Fibroblast of lung (primary cell): Measurements from ENCODE around the gene GRPEL2. TPM values are rescaled to one million over a fixed set of nuclear protein-coding genes. Genes with fewer than 3 reads are reported as not detected.

Experiments used
- DNase-seq, 2 donors: peaks; one replicate each; pipeline versions ENCODE4 v3.0.0 to v3.0.0-alpha.2; 2010; ENCODE audit warnings: low read depth in 2 of 2
- H2AFZ ChIP-seq: 2 replicates; pipeline ENCODE4 v1.5.1; 2012; ENCODE audit warnings: low read length, control low read depth, inconsistent platforms
- H3K27ac ChIP-seq: 2 replicates; pipeline ENCODE4 v1.5.1; 2011; ENCODE audit warnings: low read length, control low read depth; ENCODE audit not compliant: insufficient read depth
- H3K27me3 ChIP-seq: 2 replicates; pipeline ENCODE4 v1.5.1; 2011; ENCODE audit warnings: mild to moderate bottlenecking, low read length; ENCODE audit not compliant: control insufficient read depth, insufficient read depth
- H3K36me3 ChIP-seq: 2 replicates; pipeline ENCODE4 v1.5.1; 2011; ENCODE audit warnings: low read length; ENCODE audit not compliant: control insufficient read depth, insufficient read depth
- H3K4me1 ChIP-seq: 2 replicates; pipeline ENCODE4 v1.5.1; 2011; ENCODE audit warnings: low read length; ENCODE audit not compliant: control insufficient read depth, insufficient read depth; ENCODE audit errors: extremely low read depth
- H3K4me2 ChIP-seq: 2 replicates; pipeline ENCODE4 v1.5.1; 2011; ENCODE audit warnings: low read length, control low read depth; ENCODE audit not compliant: insufficient read depth; ENCODE audit errors: extremely low read depth
- H3K4me3 ChIP-seq, 4 experiments: fragments of 200-600 bp in 1 of 4; sonication (generic) in 1 of 4; replicated peaks in 1 of 4; 2 replicates each; pipeline ENCODE4 v1.5.1; 2011 to 2016; ENCODE audit warnings: low read length in 4 of 4, low read depth in 3 of 4, mild to moderate bottlenecking in 3 of 4, control low read depth in 2 of 4, inconsistent platforms in 1 of 4, mixed read lengths in 1 of 4; ENCODE audit not compliant: insufficient read depth in 1 of 4; ENCODE audit errors: control extremely low read depth in 1 of 4
- H3K79me2 ChIP-seq: 2 replicates; pipeline ENCODE4 v1.5.1; 2012; ENCODE audit warnings: mild to moderate bottlenecking, low read length, inconsistent platforms; ENCODE audit not compliant: control insufficient read depth, insufficient read depth
- H3K9ac ChIP-seq: 2 replicates; pipeline ENCODE4 v1.5.1; 2011; ENCODE audit warnings: mild to moderate bottlenecking, low read length, control low read depth; ENCODE audit not compliant: insufficient read depth
- H3K9me3 ChIP-seq: 2 replicates; pipeline ENCODE4 v1.5.1; 2012; ENCODE audit warnings: low read depth, low read length; ENCODE audit not compliant: control insufficient read depth, insufficient read depth
- H4K20me1 ChIP-seq: 2 replicates; pipeline ENCODE4 v1.5.1; 2011; ENCODE audit warnings: low read length; ENCODE audit not compliant: control insufficient read depth, insufficient read depth; ENCODE audit errors: extremely low read depth
- EZH2 ChIP-seq: IDR thresholded peaks from 2 replicates; pipeline ENCODE4 v1.5.1; 2012; ENCODE audit warnings: low read length, control low read depth, mild to moderate bottlenecking; ENCODE audit errors: missing control alignments
- polyA plus RNA-seq, 2 donors: library from polyadenylated mRNA; depleted of rRNA in 1 of 2; stranded (reverse) in 1 of 2; unstranded in 1 of 2; fragments of >200 nt; gene quantifications; 2 replicates each; pipeline ENCODE4 v1.2.1, GENCODE V29; 2011 to 2012; ENCODE audit warnings: missing spikeins in 1 of 2
- total RNA-seq: library from RNA; depleted of rRNA; stranded (reverse); fragments of >200 nt; gene quantifications from 2 replicates; pipeline ENCODE4 v1.2.1, GENCODE V29; 2014
- TF ChIP-seq, protein P1 (sequence below), 2 donors: IDR thresholded peaks in 1 of 2; conservative IDR thresholded peaks in 1 of 2; 1 replicate in 1 of 2; 2 replicates in 1 of 2; pipeline ENCODE4 v1.5.1; 2011 to 2012; ENCODE audit warnings: low read length in 2 of 2, control low read depth in 1 of 2, inconsistent platforms in 1 of 2, low read depth in 1 of 2, mild to moderate bottlenecking in 1 of 2

Gene GRPEL2
- total and polyA plus RNA-seq, 2 donors (not counting 1 experiment from before 2014, with no cell fraction given), result 15.3 to 29.6 TPM

DNA sequence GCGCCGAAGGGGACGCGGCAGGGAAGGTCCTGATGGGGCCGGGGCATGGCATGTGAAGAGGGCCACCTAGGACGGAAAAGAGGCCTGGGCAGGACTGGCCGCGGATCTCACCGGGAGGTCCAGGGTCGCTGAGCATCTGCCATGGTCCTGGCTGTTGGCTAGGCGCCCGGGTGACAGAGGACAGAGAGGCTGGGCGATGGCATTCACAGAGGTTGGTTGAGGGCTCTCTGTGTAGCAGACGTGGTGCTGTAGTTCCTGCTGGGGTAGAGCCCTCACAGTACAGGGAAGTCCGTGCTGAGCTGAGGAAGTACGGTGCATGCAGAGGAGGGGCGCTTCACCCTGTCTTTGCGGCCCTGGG, 13.0 kb downstream of the GRPEL2 start:
- Histone ChIP-seq H3K9me3 (no peaks in the 10 kb centered on the region), H3K36me3 (peaks cover 2% of the 10 kb centered on the region), H3K9ac (peak overlapping the region; percentile 67), H4K20me1 (no peaks in the 10 kb centered on the region), H2AFZ (peak overlapping the region; percentile 77), H3K4me3 (peak overlapping the region; percentile 62 to 88 (median 75)), H3K27ac (peak overlapping the region; percentile 65), H3K4me2 (peak overlapping the region; percentile 80), H3K79me2 (no peaks in the 10 kb centered on the region), H3K27me3 (no peaks in the 10 kb centered on the region), H3K4me1 (peaks cover 6% of the 10 kb centered on the region)
- TF ChIP-seq EZH2, result no peak
- TF ChIP-seq, protein P1, sequence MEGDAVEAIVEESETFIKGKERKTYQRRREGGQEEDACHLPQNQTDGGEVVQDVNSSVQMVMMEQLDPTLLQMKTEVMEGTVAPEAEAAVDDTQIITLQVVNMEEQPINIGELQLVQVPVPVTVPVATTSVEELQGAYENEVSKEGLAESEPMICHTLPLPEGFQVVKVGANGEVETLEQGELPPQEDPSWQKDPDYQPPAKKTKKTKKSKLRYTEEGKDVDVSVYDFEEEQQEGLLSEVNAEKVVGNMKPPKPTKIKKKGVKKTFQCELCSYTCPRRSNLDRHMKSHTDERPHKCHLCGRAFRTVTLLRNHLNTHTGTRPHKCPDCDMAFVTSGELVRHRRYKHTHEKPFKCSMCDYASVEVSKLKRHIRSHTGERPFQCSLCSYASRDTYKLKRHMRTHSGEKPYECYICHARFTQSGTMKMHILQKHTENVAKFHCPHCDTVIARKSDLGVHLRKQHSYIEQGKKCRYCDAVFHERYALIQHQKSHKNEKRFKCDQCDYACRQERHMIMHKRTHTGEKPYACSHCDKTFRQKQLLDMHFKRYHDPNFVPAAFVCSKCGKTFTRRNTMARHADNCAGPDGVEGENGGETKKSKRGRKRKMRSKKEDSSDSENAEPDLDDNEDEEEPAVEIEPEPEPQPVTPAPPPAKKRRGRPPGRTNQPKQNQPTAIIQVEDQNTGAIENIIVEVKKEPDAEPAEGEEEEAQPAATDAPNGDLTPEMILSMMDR (conservative IDR thresholded peaks at IDR 0.05 in 1 of 2, IDR thresholded peaks at IDR 0.05 in 1 of 2; ENCODE audit: low read depth in 1 of 2, low read length in 2 of 2), result no peak
- DNase-seq, result no peak

DNA sequence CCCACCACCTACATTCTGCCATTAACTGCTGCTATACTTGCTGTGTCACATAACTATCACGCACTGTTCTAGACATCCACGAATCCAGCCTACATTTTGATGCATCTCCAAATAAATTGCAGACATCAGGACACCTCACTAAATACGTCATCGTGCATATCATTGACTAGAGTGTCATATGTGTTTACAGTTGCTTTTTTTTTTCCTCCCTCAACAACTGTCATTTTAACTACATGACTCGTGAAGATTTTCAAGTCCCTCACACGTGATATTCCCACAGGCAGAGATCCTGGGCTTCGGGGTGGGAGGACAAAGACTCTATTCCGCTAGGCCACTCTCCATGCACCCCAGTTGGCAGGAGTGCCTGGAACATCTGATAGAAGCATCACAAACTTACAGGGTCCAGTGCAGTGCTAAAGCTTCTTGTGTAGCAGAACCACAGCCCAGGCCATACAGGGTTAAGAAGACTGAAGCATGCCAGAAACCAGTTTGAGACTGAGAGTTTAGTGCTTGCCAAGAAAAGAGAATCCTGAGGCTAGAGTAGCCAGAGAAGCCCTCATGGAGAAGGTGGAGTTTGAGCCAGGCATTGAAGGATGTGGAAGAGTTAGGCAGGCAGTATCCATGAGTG, 13.7 kb downstream of the GRPEL2 start:
- no peak overlapping the region for H3K27ac ChIP-seq
- peak overlapping the region in 3 of 4 experiments; percentile 62 to 88 (median 68) for H3K4me3 ChIP-seq
- peak overlapping the region; percentile 80 for H3K4me2 ChIP-seq
- H2AFZ ChIP-seq, result no peak overlapping the region
- no peak overlapping the region for H3K9ac ChIP-seq
- no peaks in the 10 kb centered on the region for H3K9me3 ChIP-seq
- no peak for DNase-seq
- H3K27me3 ChIP-seq, result no peaks in the 10 kb centered on the region
- H4K20me1 ChIP-seq, result no peaks in the 10 kb centered on the region
- H3K36me3 ChIP-seq, result peaks cover 2% of the 10 kb centered on the region
- peaks cover 6% of the 10 kb centered on the region for H3K4me1 ChIP-seq
- TF ChIP-seq, protein P1 (conservative IDR thresholded peaks at IDR 0.05 in 1 of 2, IDR thresholded peaks at IDR 0.05 in 1 of 2; ENCODE audit: low read depth in 1 of 2, low read length in 2 of 2), result no peak
- no peak for TF ChIP-seq EZH2
- H3K79me2 ChIP-seq, result no peaks in the 10 kb centered on the region

- H3K79me2 ChIP-seq, result no peaks in the 10 kb centered on the region
- peaks cover 6% of the 10 kb centered on the region for H3K4me1 ChIP-seq
- H3K4me3 ChIP-seq, result no peak overlapping the region
- H3K4me2 ChIP-seq, result no peak overlapping the region
- no peaks in the 10 kb centered on the region for H3K36me3 ChIP-seq
- TF ChIP-seq, protein P1 (conservative IDR thresholded peaks at IDR 0.05 in 1 of 2, IDR thresholded peaks at IDR 0.05 in 1 of 2; ENCODE audit: low read depth in 1 of 2, low read length in 2 of 2), result no peak
- no peak for TF ChIP-seq EZH2
- no peaks in the 10 kb centered on the region for H4K20me1 ChIP-seq
- no peak for DNase-seq
- no peak overlapping the region for H2AFZ ChIP-seq
- no peak overlapping the region for H3K9ac ChIP-seq
- H3K27ac ChIP-seq, result no peak overlapping the region
- H3K9me3 ChIP-seq, result no peaks in the 10 kb centered on the region
- no peaks in the 10 kb centered on the region for H3K27me3 ChIP-seq
Observed at GRCh38 chr5:149360272-149360671, 15.0 kb downstream of the GRPEL2 start.
